CD4-positive, alpha-beta memory T cell (primary cell): ENCODE results near the gene CCDC50. TPM values are rescaled to one million over a fixed set of nuclear protein-coding genes. Genes with fewer than 3 reads are reported as not detected.

Source experiments
- CTCF ChIA-PET: fragments of 350-600 bp; sonication (Branson Sonifier 250); formaldehyde crosslinking; loops from one replicate; lab custom pipeline; 2021; ENCODE audit warnings: inconsistent platforms; ENCODE audit not compliant: partially characterized antibody; lab: Charles Lee
- POLR2A ChIA-PET: fragments of 350-600 bp; sonication (Branson Sonifier 250); formaldehyde crosslinking; loops from one replicate; lab custom pipeline; 2021; ENCODE audit not compliant: partially characterized antibody; lab: Charles Lee
- DNase-seq, 5 donors: peaks; one replicate each; pipeline versions ENCODE4 v3.0.0 to v3.0.0-alpha.2; 2020 to 2022; ENCODE audit warnings: mixed read lengths in 1 of 5
- H3K27ac ChIP-seq: one replicate; pipeline ENCODE4 v1.7.0; 2013; ENCODE audit warnings: low read depth, low read length
- H3K27me3 ChIP-seq: 2 replicates; pipeline ENCODE4 v1.7.0; 2013; ENCODE audit warnings: mild to moderate bottlenecking, low read length, moderate library complexity; ENCODE audit not compliant: insufficient read depth
- H3K36me3 ChIP-seq: 2 replicates; pipeline ENCODE4 v1.7.0; 2013; ENCODE audit warnings: mild to moderate bottlenecking, low read length, moderate library complexity; ENCODE audit not compliant: insufficient read depth
- H3K4me1 ChIP-seq: 2 replicates; pipeline ENCODE4 v1.7.0; 2013; ENCODE audit warnings: mild to moderate bottlenecking, low read length, moderate library complexity; ENCODE audit not compliant: insufficient read depth
- H3K4me3 ChIP-seq, 2 donors: one replicate each; pipeline ENCODE4 v1.7.0; 2013; ENCODE audit warnings: low read length in 2 of 2, mild to moderate bottlenecking in 1 of 2
- H3K9me3 ChIP-seq, 2 donors: one replicate each; pipeline ENCODE4 v1.7.0; 2013; ENCODE audit warnings: low read length in 2 of 2, control low read depth in 1 of 2; ENCODE audit not compliant: control insufficient read depth in 1 of 2
- H3K27ac Mint-ChIP-seq, 7 donors: one replicate each; pipeline ENCODE4 v1.8.0; 2020 to 2021; ENCODE audit warnings: mixed read lengths in 7 of 7, mild to moderate bottlenecking in 6 of 7, inconsistent platforms in 3 of 7, moderate library complexity in 3 of 7
- H3K27me3 Mint-ChIP-seq, 2 donors: one replicate each; pipeline ENCODE4 v1.8.0; 2020 to 2021; ENCODE audit warnings: mixed read lengths in 2 of 2
- H3K36me3 Mint-ChIP-seq, 2 donors: one replicate each; pipeline ENCODE4 v1.8.0; 2020 to 2021; ENCODE audit warnings: mixed read lengths in 2 of 2, inconsistent platforms in 1 of 2, mild to moderate bottlenecking in 1 of 2
- H3K4me1 Mint-ChIP-seq, 4 donors: one replicate each; pipeline ENCODE4 v1.8.0; 2020 to 2021; ENCODE audit warnings: mixed read lengths in 4 of 4, mild to moderate bottlenecking in 1 of 4
- H3K4me3 Mint-ChIP-seq, 8 donors: one replicate each; pipeline ENCODE4 v1.8.0; 2020 to 2021; ENCODE audit warnings: mixed read lengths in 8 of 8, mild to moderate bottlenecking in 7 of 8, moderate library complexity in 6 of 8, inconsistent platforms in 3 of 8
- H3K9me3 Mint-ChIP-seq, 8 donors: one replicate each; pipeline ENCODE4 v1.8.0; 2020 to 2021; ENCODE audit warnings: mixed read lengths in 8 of 8, mild to moderate bottlenecking in 5 of 8, inconsistent platforms in 3 of 8, moderate library complexity in 1 of 8
- intact Hi-C: fragments of 100-400 bp; cut with micrococcal nuclease; formaldehyde crosslinking; loops from one replicate; pipeline ENCODE4 v1.15.1; 2023
- polyA plus RNA-seq, 2 donors: library from polyadenylated mRNA; unstranded; fragments of 300-500 nt; fragmentation: Illumina TruSeq; gene quantifications; one replicate each; pipeline ENCODE4 v1.2.3, GENCODE V29; 2021
- total RNA-seq, 2 experiments: library from RNA; stranded (reverse); gene quantifications; one replicate each; pipeline ENCODE4 v1.2.3, GENCODE V29; 2021

CCDC50 gene
- total and polyA plus RNA-seq, 4 experiments from 2014 or later, result 3.8 to 10.1 (median 7.2) TPM

DNA sequence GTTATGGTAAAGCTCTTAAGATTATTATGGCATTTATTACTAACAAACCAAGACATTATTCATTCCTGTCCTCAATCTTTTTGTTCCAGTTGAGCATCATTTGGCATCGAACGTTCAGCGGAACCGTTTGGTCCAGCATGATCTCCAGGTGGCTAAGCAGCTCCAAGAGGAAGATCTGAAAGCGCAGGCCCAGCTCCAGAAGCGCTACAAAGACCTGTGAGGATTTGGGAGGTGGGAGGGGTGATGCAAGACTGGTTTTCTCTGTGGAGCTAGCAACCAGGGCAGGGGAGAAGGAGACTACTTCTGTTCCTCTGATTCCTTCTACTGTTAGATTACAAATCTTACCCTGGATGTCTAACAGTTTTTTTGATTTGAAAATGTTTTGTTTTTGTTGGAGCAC, 28.7 kb downstream of the CCDC50 start:
- CTCF ChIA-PET, result no interaction called here
- H3K27ac Mint-ChIP-seq, result peak overlapping the region in 1 of 7 donors; percentile 19
- peaks cover 9 to 19% (median 10%) of the 10 kb centered on the region in 4 donors for H3K4me1 Mint-ChIP-seq

DNA sequence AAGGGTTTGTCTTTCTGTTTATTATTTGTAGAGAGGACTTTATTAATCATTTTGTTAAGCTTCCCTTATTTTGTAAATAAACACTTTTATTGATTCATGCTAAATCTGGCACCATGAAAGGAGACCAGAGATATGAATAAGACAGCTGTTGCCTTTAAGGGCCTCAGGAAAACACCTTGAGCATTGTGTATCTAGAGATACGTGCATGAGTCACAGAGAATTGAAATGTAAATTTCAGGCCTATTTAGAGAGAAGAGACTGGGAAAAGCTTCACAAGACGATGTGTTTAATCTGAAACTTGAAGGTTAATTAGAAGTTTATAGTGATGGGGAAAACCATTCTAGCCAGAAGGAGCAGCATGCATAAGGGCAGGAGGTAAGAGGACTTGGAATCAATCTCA, 29.7 kb downstream of the CCDC50 start:
- H3K9me3 ChIP-seq, result no peaks in the 10 kb centered on the region
- Mint-ChIP-seq H3K36me3 (peaks cover 6 to 12% of the 10 kb centered on the region in 2 donors), H3K27me3 (no peaks in the 10 kb centered on the region), H3K4me3 (peak overlapping the region in 2 of 8 donors; percentile 12 to 54), H3K27ac (no peak overlapping the region), H3K4me1 (peaks cover 9 to 17% (median 10%) of the 10 kb centered on the region in 4 donors), H3K9me3 (no peaks in the 10 kb centered on the region)
- H3K27me3 ChIP-seq, result no peaks in the 10 kb centered on the region
- peaks cover 2% of the 10 kb centered on the region for H3K4me1 ChIP-seq
- ChIA-PET POLR2A (no interaction called here), CTCF (no interaction called here)
- intact Hi-C loops, result no loop called here
- DNase-seq, result no peak
- no peak overlapping the region for H3K4me3 ChIP-seq
- H3K27ac ChIP-seq, result no peak overlapping the region
- no peaks in the 10 kb centered on the region for H3K36me3 ChIP-seq

More for the DNA sequence above, 28.7 kb downstream of the CCDC50 start:
- Histone ChIP-seq H3K27ac (no peak overlapping the region), H3K36me3 (no peaks in the 10 kb centered on the region), H3K4me1 (peaks cover 7% of the 10 kb centered on the region), H3K9me3 (no peaks in the 10 kb centered on the region), H3K27me3 (no peaks in the 10 kb centered on the region), H3K4me3 (no peak overlapping the region)
- Mint-ChIP-seq H3K36me3 (peaks cover 3 to 12% of the 10 kb centered on the region in 2 donors), H3K27me3 (no peaks in the 10 kb centered on the region), H3K9me3 (no peaks in the 10 kb centered on the region), H3K4me3 (no peak overlapping the region)
- intact Hi-C loops, result no loop called here
- DNase-seq, result no peak
- POLR2A ChIA-PET, result no interaction called here

DNA sequence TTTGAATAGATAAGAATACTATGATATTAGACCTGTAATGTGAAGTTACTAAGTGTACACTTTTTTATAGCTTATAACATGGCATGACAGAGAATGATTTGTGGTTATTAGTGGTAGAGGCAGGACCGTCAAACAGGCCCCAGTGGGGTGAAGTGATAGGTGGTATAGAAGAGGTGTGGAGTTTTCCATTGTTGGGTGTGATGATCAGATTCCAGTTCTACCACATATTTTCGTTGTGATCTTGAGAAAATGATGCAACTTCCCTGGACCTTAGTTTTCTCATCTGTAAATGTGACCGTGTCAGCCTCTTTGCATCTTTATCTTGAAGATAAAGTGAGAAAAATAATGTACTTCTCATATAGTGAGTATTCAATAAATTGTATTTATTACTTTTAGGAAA, 31.4 kb downstream of the CCDC50 start:
- Histone ChIP-seq H3K27ac (no peak overlapping the region), H3K4me1 (no peaks in the 10 kb centered on the region), H3K9me3 (no peaks in the 10 kb centered on the region), H3K4me3 (no peak overlapping the region), H3K36me3 (no peaks in the 10 kb centered on the region), H3K27me3 (no peaks in the 10 kb centered on the region)
- H3K4me1 Mint-ChIP-seq, result peaks cover 9 to 16% (median 10%) of the 10 kb centered on the region in 4 donors
- no peak for DNase-seq
- H3K27ac Mint-ChIP-seq, result peak overlapping the region in 1 of 7 donors; percentile 14
- intact Hi-C loops, result no loop called here
- H3K36me3 Mint-ChIP-seq, result peaks cover 6 to 16% of the 10 kb centered on the region in 2 donors
- no peak overlapping the region for H3K4me3 Mint-ChIP-seq
- ChIA-PET POLR2A (no interaction called here), CTCF (no interaction called here)
- H3K27me3 Mint-ChIP-seq, result no peaks in the 10 kb centered on the region
- H3K9me3 Mint-ChIP-seq, result no peaks in the 10 kb centered on the region

DNA sequence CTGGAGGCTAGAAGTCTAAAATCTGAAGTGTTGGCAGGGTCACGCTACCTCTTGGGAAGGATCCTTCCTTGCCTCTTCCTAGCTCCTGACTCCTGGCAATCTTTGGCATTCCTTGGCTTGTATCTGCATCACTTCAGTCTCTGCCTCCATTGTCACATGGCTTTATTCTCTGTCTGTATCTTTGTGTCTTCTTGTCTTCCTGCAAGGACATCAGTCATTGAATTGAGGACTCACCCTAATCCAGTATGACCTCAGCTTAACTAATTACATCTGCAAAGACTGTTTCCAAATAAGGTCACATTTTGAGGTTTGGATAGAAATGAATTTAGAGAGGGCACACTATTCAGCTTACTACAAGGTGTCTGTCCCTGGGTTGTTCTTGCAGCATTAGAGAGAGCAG, 32.3 kb downstream of the CCDC50 start:
- no peaks in the 10 kb centered on the region for H3K27me3 ChIP-seq
- Mint-ChIP-seq H3K9me3 (no peaks in the 10 kb centered on the region), H3K4me3 (no peak overlapping the region), H3K36me3 (peaks cover 6 to 17% of the 10 kb centered on the region in 2 donors), H3K27ac (peak overlapping the region in 1 of 7 donors; percentile 15), H3K27me3 (no peaks in the 10 kb centered on the region), H3K4me1 (peaks cover 9 to 15% (median 10%) of the 10 kb centered on the region in 4 donors)
- no peaks in the 10 kb centered on the region for H3K4me1 ChIP-seq
- H3K27ac ChIP-seq, result no peak overlapping the region
- intact Hi-C loops, result no loop called here
- H3K9me3 ChIP-seq, result no peaks in the 10 kb centered on the region
- H3K36me3 ChIP-seq, result no peaks in the 10 kb centered on the region
- ChIA-PET CTCF (no interaction called here), POLR2A (no interaction called here)
- DNase-seq, result no peak
- H3K4me3 ChIP-seq, result no peak overlapping the region

DNA sequence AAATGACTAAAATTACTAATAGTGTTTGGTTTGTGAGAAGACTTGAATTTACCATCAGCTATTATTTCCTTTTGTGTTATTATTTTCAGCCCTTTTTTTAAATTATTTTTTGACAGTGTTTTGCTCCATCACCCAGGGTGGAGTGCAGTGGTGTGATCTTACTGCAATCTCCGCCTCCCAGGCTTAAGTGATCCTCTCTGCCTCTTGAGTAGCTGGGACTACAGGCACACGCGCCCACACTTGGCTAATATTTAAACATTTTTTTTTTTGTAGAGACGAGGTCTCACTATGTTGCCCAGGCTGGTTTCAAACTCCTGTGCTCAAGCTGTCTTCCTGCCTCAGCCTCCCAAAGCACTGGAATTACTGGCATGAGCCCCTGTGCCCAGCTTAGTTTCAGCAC, 32.8 kb downstream of the CCDC50 start:
- Histone ChIP-seq H3K4me1 (no peaks in the 10 kb centered on the region), H3K4me3 (no peak overlapping the region), H3K27me3 (no peaks in the 10 kb centered on the region), H3K27ac (no peak overlapping the region), H3K36me3 (no peaks in the 10 kb centered on the region), H3K9me3 (no peaks in the 10 kb centered on the region)
- H3K27ac Mint-ChIP-seq, result no peak overlapping the region
- intact Hi-C loops, result no loop called here
- H3K36me3 Mint-ChIP-seq, result peaks cover 6 to 20% of the 10 kb centered on the region in 2 donors
- no peak overlapping the region for H3K4me3 Mint-ChIP-seq
- no peaks in the 10 kb centered on the region for H3K9me3 Mint-ChIP-seq
- ChIA-PET CTCF (no interaction called here), POLR2A (no interaction called here)
- no peaks in the 10 kb centered on the region for H3K27me3 Mint-ChIP-seq
- no peak for DNase-seq
- peaks cover 9 to 15% (median 10%) of the 10 kb centered on the region in 4 donors for H3K4me1 Mint-ChIP-seq

DNA sequence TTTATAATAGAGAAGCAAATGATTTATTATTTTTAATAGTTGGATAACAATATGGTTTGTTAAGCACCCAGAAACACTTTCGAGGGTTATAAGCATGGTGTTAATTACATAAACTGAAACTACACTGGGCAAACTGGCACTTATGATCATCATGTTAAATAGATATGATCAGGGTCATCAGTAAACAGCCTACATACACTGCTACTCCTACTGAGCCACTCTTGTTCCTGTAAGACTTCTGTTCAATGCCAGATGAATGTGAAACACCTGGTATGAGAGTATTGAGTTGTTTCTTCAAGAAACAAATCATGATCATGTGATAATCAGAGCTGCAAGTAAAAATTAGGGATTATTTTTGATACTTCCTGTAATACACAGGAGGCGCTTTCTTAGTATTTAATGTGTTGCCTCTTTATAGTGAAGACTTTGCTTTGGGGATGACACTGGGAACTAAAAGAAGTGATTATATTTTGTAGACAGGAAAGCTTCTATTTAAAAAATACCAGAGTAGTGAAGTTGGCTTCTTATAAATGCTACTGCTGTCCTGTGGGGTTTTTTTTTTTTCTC, 33.4 kb downstream of the CCDC50 start:
- Mint-ChIP-seq H3K4me1 (peaks cover 7 to 15% (median 10%) of the 10 kb centered on the region in 4 donors), H3K27ac (no peak overlapping the region), H3K27me3 (no peaks in the 10 kb centered on the region), H3K36me3 (peaks cover 6 to 20% of the 10 kb centered on the region in 2 donors), H3K4me3 (no peak overlapping the region), H3K9me3 (no peaks in the 10 kb centered on the region)
- ChIA-PET CTCF (no interaction called here), POLR2A (no interaction called here)
- intact Hi-C loops, result no loop called here
- Histone ChIP-seq H3K4me1 (no peaks in the 10 kb centered on the region), H3K27ac (no peak overlapping the region), H3K4me3 (no peak overlapping the region), H3K9me3 (no peaks in the 10 kb centered on the region), H3K27me3 (no peaks in the 10 kb centered on the region), H3K36me3 (no peaks in the 10 kb centered on the region)
- DNase-seq, result no peak

DNA sequence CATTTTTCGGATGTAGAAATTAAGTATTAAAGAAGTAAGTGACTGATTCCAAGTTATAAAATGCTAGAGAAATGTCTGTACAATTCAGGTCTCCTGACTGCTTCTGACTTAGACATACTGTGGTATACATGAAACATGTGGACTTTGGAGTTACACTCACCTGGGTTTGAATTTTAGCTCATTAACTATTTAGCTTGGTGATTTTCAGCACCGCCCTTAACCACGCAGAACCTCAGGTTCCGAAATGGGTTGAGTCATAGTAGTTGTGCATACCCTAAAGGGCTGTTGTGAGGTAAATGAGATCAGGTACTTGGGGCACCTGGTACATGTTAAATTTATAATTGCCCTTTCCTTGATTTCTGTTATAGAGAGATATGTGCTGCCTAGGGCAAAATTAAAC, 34.0 kb downstream of the CCDC50 start:
- Mint-ChIP-seq H3K4me3 (no peak overlapping the region), H3K36me3 (peaks cover 6 to 19% of the 10 kb centered on the region in 2 donors), H3K4me1 (peaks cover 4 to 13% (median 8%) of the 10 kb centered on the region in 4 donors), H3K27ac (no peak overlapping the region), H3K27me3 (no peaks in the 10 kb centered on the region), H3K9me3 (no peaks in the 10 kb centered on the region)
- ChIA-PET POLR2A (no interaction called here), CTCF (no interaction called here)
- no peaks in the 10 kb centered on the region for H3K9me3 ChIP-seq
- H3K27ac ChIP-seq, result no peak overlapping the region
- H3K4me3 ChIP-seq, result no peak overlapping the region
- no peaks in the 10 kb centered on the region for H3K36me3 ChIP-seq
- no peaks in the 10 kb centered on the region for H3K4me1 ChIP-seq
- intact Hi-C loops, result no loop called here
- no peak for DNase-seq
- H3K27me3 ChIP-seq, result no peaks in the 10 kb centered on the region
